ENCODE results near the gene SLC12A2.

SLC12A2 gene

GRCh38 chr5:128169401-128170017 is 85.9 kb downstream of the SLC12A2 start:
- DNase-seq (ENCODE audit: low spot score), result no peak

GRCh38 chr5:128172102-128172501 is 88.5 kb downstream of the SLC12A2 start:
- no peak for DNase-seq (ENCODE audit: low spot score)

GRCh38 chr5:128174951-128175350 is 91.4 kb downstream of the SLC12A2 start:
- no peak for DNase-seq (ENCODE audit: low spot score)

GRCh38 chr5:128192368-128192767 is 108.8 kb downstream of the SLC12A2 start:
- DNase-seq (ENCODE audit: low spot score), result no peak

- DNase-seq (ENCODE audit: low spot score), result no peak
Observed at GRCh38 chr5:128193665-128194390, 110.3 kb downstream of the SLC12A2 start.

- DNase-seq (ENCODE audit: low spot score), result no peak
Observed at GRCh38 chr5:128195316-128195715, 111.8 kb downstream of the SLC12A2 start.

GRCh38 chr5:128196080-128196479 is 112.5 kb downstream of the SLC12A2 start:
- DNase-seq (ENCODE audit: low spot score), result no peak

GRCh38 chr5:128196791-128197190 is 113.2 kb downstream of the SLC12A2 start:
- DNase-seq (ENCODE audit: low spot score), result no peak

- DNase-seq (ENCODE audit: low spot score), result no peak
Observed at GRCh38 chr5:128197896-128198522, 114.4 kb downstream of the SLC12A2 start.

GRCh38 chr5:128199104-128199503 is 115.5 kb downstream of the SLC12A2 start:
- DNase-seq (ENCODE audit: low spot score), result no peak

- no peak for DNase-seq (ENCODE audit: low spot score)
Observed at GRCh38 chr5:128199611-128200010, 116.0 kb downstream of the SLC12A2 start.

GRCh38 chr5:128201065-128201926 is 117.7 kb downstream of the SLC12A2 start:
- DNase-seq (ENCODE audit: low spot score), result peak; percentile 89

GRCh38 chr5:128202320-128202719 is 118.8 kb downstream of the SLC12A2 start:
- no peak for DNase-seq (ENCODE audit: low spot score)

- DNase-seq (ENCODE audit: low spot score), result no peak
Observed at GRCh38 chr5:128208436-128208835, 124.9 kb downstream of the SLC12A2 start.

- no peak for DNase-seq (ENCODE audit: low spot score)
Observed at GRCh38 chr5:128212191-128212806, 128.7 kb downstream of the SLC12A2 start.

GRCh38 chr5:128213340-128213739 is 129.8 kb downstream of the SLC12A2 start:
- peak; percentile 59 for DNase-seq (ENCODE audit: low spot score)

GRCh38 chr5:128213833-128214232 is 130.3 kb downstream of the SLC12A2 start:
- no peak for DNase-seq (ENCODE audit: low spot score)

GRCh38 chr5:128216285-128216684 is 132.7 kb downstream of the SLC12A2 start:
- no peak for DNase-seq (ENCODE audit: low spot score)

GRCh38 chr5:128216860-128217531 is 133.4 kb downstream of the SLC12A2 start:
- DNase-seq (ENCODE audit: low spot score), result no peak

- DNase-seq (ENCODE audit: low spot score), result no peak
Observed at GRCh38 chr5:128220841-128221240, 137.3 kb downstream of the SLC12A2 start.

GRCh38 chr5:128224336-128224735 is 140.8 kb downstream of the SLC12A2 start:
- no peak for DNase-seq (ENCODE audit: low spot score)

Measured in D341Med (cell line).